Mesothelial cell of epicardium (in vitro differentiated cells): ENCODE measurements around the gene RNGTT. TPM values are rescaled to one million over a fixed set of nuclear protein-coding genes. Genes with fewer than 3 reads are reported as not detected.

ENCODE experiments used
- DNase-seq, 2 experiments: peaks; one replicate each; pipeline ENCODE4 v3.0.0; 2021; ENCODE audit warnings: low spot score in 2 of 2; ENCODE audit not compliant: unreplicated experiment in 2 of 2
- H3K27ac Mint-ChIP-seq: 2 replicates; pipeline ENCODE4 v1.8.0; 2021; ENCODE audit warnings: mixed read lengths
- H3K27me3 Mint-ChIP-seq: 2 replicates; pipeline ENCODE4 v1.8.0; 2021; ENCODE audit warnings: low read depth, mixed read lengths
- H3K36me3 Mint-ChIP-seq: 2 replicates; pipeline ENCODE4 v1.8.0; 2021; ENCODE audit warnings: mixed read lengths
- H3K4me1 Mint-ChIP-seq: 2 replicates; pipeline ENCODE4 v1.8.0; 2021; ENCODE audit warnings: mixed read lengths
- H3K4me3 Mint-ChIP-seq: 2 replicates; pipeline ENCODE4 v1.8.0; 2021; ENCODE audit warnings: mild to moderate bottlenecking, moderate library complexity, mixed read lengths
- H3K9me3 Mint-ChIP-seq: 2 replicates; pipeline ENCODE4 v1.8.0; 2021; ENCODE audit warnings: mixed read lengths
- total RNA-seq: library from RNA; stranded (reverse); gene quantifications from 3 replicates; pipeline ENCODE4 v1.2.1, GENCODE V29; 2021
- TF ChIP-seq, protein P1 (sequence below): fragments of 200-600 bp; sonication (generic); IDR thresholded peaks from one replicate; pipeline ENCODE4 v1.5.0; 2021; ENCODE audit warnings: antibody characterized with exemption; ENCODE audit not compliant: unreplicated experiment

RNGTT gene
- total RNA-seq, 1 donor from 2014 or later: 16.5 TPM

- no peak overlapping the region for H3K4me3 Mint-ChIP-seq
- no peaks in the 10 kb centered on the region for H3K27me3 Mint-ChIP-seq
- TF ChIP-seq, protein P1, sequence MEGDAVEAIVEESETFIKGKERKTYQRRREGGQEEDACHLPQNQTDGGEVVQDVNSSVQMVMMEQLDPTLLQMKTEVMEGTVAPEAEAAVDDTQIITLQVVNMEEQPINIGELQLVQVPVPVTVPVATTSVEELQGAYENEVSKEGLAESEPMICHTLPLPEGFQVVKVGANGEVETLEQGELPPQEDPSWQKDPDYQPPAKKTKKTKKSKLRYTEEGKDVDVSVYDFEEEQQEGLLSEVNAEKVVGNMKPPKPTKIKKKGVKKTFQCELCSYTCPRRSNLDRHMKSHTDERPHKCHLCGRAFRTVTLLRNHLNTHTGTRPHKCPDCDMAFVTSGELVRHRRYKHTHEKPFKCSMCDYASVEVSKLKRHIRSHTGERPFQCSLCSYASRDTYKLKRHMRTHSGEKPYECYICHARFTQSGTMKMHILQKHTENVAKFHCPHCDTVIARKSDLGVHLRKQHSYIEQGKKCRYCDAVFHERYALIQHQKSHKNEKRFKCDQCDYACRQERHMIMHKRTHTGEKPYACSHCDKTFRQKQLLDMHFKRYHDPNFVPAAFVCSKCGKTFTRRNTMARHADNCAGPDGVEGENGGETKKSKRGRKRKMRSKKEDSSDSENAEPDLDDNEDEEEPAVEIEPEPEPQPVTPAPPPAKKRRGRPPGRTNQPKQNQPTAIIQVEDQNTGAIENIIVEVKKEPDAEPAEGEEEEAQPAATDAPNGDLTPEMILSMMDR: no peak
- H3K4me1 Mint-ChIP-seq: no peaks in the 10 kb centered on the region
- DNase-seq: no peak
- no peaks in the 10 kb centered on the region for H3K36me3 Mint-ChIP-seq
- peaks cover 6% of the 10 kb centered on the region for H3K9me3 Mint-ChIP-seq
- H3K27ac Mint-ChIP-seq: no peak overlapping the region
Measured at GRCh38 chr6:88574651-88575050, 388.8 kb downstream of the RNGTT start.

DNA sequence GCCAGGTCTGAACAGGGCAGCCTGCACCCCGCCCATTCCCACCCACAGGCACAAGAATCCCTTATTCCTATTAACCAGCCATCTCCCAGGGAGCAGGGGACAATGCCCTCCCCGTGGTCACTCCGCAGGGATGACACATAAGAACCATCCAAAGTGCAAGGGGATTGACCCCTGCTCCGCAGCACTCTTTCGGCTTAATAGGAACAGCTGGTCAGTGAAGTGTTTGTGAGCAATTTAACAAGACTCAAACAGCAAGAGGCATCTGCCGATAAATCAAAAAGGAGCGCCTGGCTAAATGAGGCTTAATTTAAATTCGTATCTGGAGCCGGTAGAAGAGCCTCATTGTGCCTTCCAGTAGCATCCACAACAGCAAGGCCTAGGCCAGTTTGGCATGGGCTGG lies 389.4 kb downstream of the RNGTT start:
- Mint-ChIP-seq H3K9me3 (peaks cover 11% of the 10 kb centered on the region), H3K36me3 (no peaks in the 10 kb centered on the region), H3K4me3 (no peak overlapping the region), H3K27me3 (no peaks in the 10 kb centered on the region), H3K27ac (no peak overlapping the region), H3K4me1 (no peaks in the 10 kb centered on the region)
- DNase-seq: no peak
- TF ChIP-seq, protein P1: no peak

DNA sequence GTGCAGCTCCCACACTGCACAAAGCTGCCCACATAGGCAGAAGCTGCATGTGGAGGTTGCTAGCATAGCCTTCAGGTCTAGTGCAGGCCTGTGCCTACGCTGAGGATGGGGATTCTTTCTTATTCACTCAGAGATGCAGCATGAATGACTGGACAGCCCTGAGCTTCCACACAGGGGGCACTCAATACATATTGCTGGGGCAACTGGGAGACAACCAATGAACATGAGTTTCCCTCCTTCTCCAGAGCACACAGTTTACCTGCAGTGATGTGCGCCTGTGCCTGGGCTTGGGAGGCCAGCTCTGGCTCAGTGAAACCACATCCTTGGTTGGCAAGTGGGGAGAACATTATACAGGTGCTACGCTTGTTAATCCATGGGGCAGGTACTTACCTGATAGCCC lies 389.9 kb downstream of the RNGTT start:
- no peaks in the 10 kb centered on the region for H3K4me1 Mint-ChIP-seq
- no peak overlapping the region for H3K27ac Mint-ChIP-seq
- no peak for DNase-seq
- H3K9me3 Mint-ChIP-seq: peaks cover 13% of the 10 kb centered on the region
- no peaks in the 10 kb centered on the region for H3K36me3 Mint-ChIP-seq
- no peaks in the 10 kb centered on the region for H3K27me3 Mint-ChIP-seq
- H3K4me3 Mint-ChIP-seq: no peak overlapping the region
- TF ChIP-seq, protein P1: no peak

- no peaks in the 10 kb centered on the region for H3K27me3 Mint-ChIP-seq
Measured at GRCh38 chr6:88572449-88573139, 390.8 kb downstream of the RNGTT start.

GRCh38 chr6:88569959-88570358 lies 393.5 kb downstream of the RNGTT start:
- Mint-ChIP-seq H3K9me3 (peaks cover 13% of the 10 kb centered on the region), H3K4me3 (no peak overlapping the region), H3K27me3 (peaks cover 2% of the 10 kb centered on the region), H3K27ac (no peak overlapping the region), H3K36me3 (no peaks in the 10 kb centered on the region), H3K4me1 (no peaks in the 10 kb centered on the region)
- TF ChIP-seq, protein P1: no peak
- no peak for DNase-seq

More at GRCh38 chr6:88572449-88573139, 390.8 kb downstream of the RNGTT start:
- DNase-seq: no peak
- H3K27ac Mint-ChIP-seq: no peak overlapping the region
- no peak overlapping the region for H3K4me3 Mint-ChIP-seq
- TF ChIP-seq, protein P1: no peak
- peaks cover 13% of the 10 kb centered on the region for H3K9me3 Mint-ChIP-seq
- H3K36me3 Mint-ChIP-seq: no peaks in the 10 kb centered on the region
- H3K4me1 Mint-ChIP-seq: no peaks in the 10 kb centered on the region

GRCh38 chr6:88567696-88568095 lies 395.7 kb downstream of the RNGTT start:
- H3K4me1 Mint-ChIP-seq: no peaks in the 10 kb centered on the region
- TF ChIP-seq, protein P1: no peak

More at GRCh38 chr6:88567696-88568095, 395.7 kb downstream of the RNGTT start:
- H3K27ac Mint-ChIP-seq: no peak overlapping the region
- no peak overlapping the region for H3K4me3 Mint-ChIP-seq
- peaks cover 13% of the 10 kb centered on the region for H3K9me3 Mint-ChIP-seq
- H3K27me3 Mint-ChIP-seq: peaks cover 2% of the 10 kb centered on the region
- DNase-seq: no peak
- no peaks in the 10 kb centered on the region for H3K36me3 Mint-ChIP-seq
